Hippocampal formation (tissue), 2 donors: ENCODE measurements around the gene MYO18A.

Source experiments
- DNase-seq, 2 donors: peaks; one replicate each; lab custom pipeline; 2025; lab: John Stamatoyannopoulos, UW

Gene MYO18A

GRCh38 chr17:29084541-29085146, 95.6 kb downstream of the MYO18A start:
- no peak for DNase-seq

- DNase-seq: no peak
Observed at GRCh38 chr17:29080965-29081364, 99.2 kb downstream of the MYO18A start.

- DNase-seq: no peak
Observed at GRCh38 chr17:29080323-29080722, 99.9 kb downstream of the MYO18A start.

- no peak for DNase-seq
Observed at GRCh38 chr17:29079887-29080286, 100.3 kb downstream of the MYO18A start.

- DNase-seq: no peak
Observed at GRCh38 chr17:29079433-29079832, 100.8 kb downstream of the MYO18A start.

- DNase-seq: no peak
Observed at GRCh38 chr17:29078183-29079045, 101.8 kb downstream of the MYO18A start.

GRCh38 chr17:29077320-29077719, 102.9 kb downstream of the MYO18A start:
- no peak for DNase-seq

- peak; percentile 59 to 61 for DNase-seq
Observed at GRCh38 chr17:29076722-29077121, 103.5 kb downstream of the MYO18A start.

- no peak for DNase-seq
Observed at GRCh38 chr17:29076087-29076486, 104.1 kb downstream of the MYO18A start.

GRCh38 chr17:29074488-29074887, 105.7 kb downstream of the MYO18A start:
- DNase-seq: no peak

GRCh38 chr17:29073520-29073919, 106.7 kb downstream of the MYO18A start:
- DNase-seq: no peak

- DNase-seq: no peak
Observed at GRCh38 chr17:29073045-29073444, 107.2 kb downstream of the MYO18A start.

- no peak for DNase-seq
Observed at GRCh38 chr17:29071303-29071702, 108.9 kb downstream of the MYO18A start.

- DNase-seq: no peak
Observed at GRCh38 chr17:29070781-29071180, 109.4 kb downstream of the MYO18A start.

- no peak for DNase-seq
Observed at GRCh38 chr17:29070308-29070707, 109.9 kb downstream of the MYO18A start.

GRCh38 chr17:29069526-29070041, 110.6 kb downstream of the MYO18A start:
- DNase-seq: no peak

GRCh38 chr17:29068818-29069217, 111.4 kb downstream of the MYO18A start:
- DNase-seq: no peak

GRCh38 chr17:29066606-29067005, 113.6 kb downstream of the MYO18A start:
- no peak for DNase-seq

GRCh38 chr17:29066047-29066446, 114.2 kb downstream of the MYO18A start:
- no peak for DNase-seq

GRCh38 chr17:29063992-29064391, 116.2 kb downstream of the MYO18A start:
- DNase-seq: no peak

GRCh38 chr17:29062215-29062614, 118.0 kb downstream of the MYO18A start:
- no peak for DNase-seq

GRCh38 chr17:29061036-29061435, 119.2 kb downstream of the MYO18A start:
- no peak for DNase-seq

- no peak for DNase-seq
Observed at GRCh38 chr17:29060475-29060874, 119.7 kb downstream of the MYO18A start.
